ENCODE data around the gene ZNF408.

Gene ZNF408

GRCh38 chr11:46743043-46743442, 42.2 kb downstream of the ZNF408 start:
- Histone ChIP-seq H3F3A (ENCODE audit: low read depth) (no peaks in the 10 kb centered on the region), H4K20me1 (ENCODE audit: insufficient read depth, low read length, poor library complexity, severe bottlenecking) (no peaks in the 10 kb centered on the region), H3K36me3 (ENCODE audit: insufficient read depth, low read length) (peaks cover 69% of the 10 kb centered on the region), H3K9me2 (replicated peaks; ENCODE audit: low read depth, low read length) (no peaks in the 10 kb centered on the region), H3K79me2 (ENCODE audit: insufficient read depth, low read length) (no peaks in the 10 kb centered on the region), H3K9me3 (ENCODE audit: insufficient read depth, low read depth, low read length) (no peaks in the 10 kb centered on the region), H3K4me1 (ENCODE audit: insufficient read depth, low read length, poor library complexity, severe bottlenecking) (no peaks in the 10 kb centered on the region), H3K4me3 (ENCODE audit: low read length, poor library complexity, severe bottlenecking) (no peak overlapping the region), H3K4me2 (ENCODE audit: low read depth, low read length, poor library complexity, severe bottlenecking) (no peak overlapping the region), H2AFZ (ENCODE audit: low read length) (no peak overlapping the region), H3K27me3 (ENCODE audit: insufficient read depth, low read length, poor library complexity, severe bottlenecking) (no peaks in the 10 kb centered on the region), H3K9ac (ENCODE audit: low read depth, low read length, poor library complexity, severe bottlenecking) (no peak overlapping the region)
- TF ChIP-seq, protein P1, sequence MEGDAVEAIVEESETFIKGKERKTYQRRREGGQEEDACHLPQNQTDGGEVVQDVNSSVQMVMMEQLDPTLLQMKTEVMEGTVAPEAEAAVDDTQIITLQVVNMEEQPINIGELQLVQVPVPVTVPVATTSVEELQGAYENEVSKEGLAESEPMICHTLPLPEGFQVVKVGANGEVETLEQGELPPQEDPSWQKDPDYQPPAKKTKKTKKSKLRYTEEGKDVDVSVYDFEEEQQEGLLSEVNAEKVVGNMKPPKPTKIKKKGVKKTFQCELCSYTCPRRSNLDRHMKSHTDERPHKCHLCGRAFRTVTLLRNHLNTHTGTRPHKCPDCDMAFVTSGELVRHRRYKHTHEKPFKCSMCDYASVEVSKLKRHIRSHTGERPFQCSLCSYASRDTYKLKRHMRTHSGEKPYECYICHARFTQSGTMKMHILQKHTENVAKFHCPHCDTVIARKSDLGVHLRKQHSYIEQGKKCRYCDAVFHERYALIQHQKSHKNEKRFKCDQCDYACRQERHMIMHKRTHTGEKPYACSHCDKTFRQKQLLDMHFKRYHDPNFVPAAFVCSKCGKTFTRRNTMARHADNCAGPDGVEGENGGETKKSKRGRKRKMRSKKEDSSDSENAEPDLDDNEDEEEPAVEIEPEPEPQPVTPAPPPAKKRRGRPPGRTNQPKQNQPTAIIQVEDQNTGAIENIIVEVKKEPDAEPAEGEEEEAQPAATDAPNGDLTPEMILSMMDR (conservative IDR thresholded peaks at IDR 0.05; ENCODE audit: low read length), result no peak
- no peak for TF ChIP-seq EZH2phosphoT487 (IDR thresholded peaks at IDR 0.05; ENCODE audit: borderline replicate concordance)

DNA sequence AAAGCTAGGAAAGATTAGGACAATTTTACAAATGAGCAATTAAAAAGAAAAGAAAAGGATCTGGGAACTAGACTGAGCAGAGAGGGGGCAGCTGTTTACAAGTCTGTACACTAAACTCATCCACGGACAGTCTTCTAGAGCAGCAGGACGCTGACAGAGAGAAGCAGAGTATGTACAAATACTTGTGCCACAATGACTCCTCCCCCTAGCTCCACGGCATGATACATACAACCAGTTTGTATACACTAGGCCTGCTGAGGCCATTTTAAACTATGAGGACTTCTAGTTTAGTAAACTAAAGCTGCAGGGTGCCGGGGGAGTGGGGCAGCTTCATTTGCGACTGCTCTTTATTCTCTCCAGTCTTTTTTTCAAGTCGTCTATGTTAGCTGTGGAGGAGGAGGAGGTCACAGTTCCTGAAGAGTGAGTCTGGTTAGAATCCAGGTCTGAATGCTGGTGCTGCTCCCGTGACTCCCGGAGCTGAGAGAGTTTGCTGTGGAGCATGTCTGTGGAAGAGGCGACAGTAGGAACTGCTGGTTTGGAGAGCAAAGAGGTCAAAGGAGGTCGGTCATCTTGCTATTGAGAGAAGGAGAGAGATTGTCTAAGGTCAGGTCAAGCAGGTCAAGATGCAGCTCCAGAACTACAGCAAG, 43.0 kb downstream of the ZNF408 start:
- H3K36me3 ChIP-seq (ENCODE audit: insufficient read depth, low read length), result peaks cover 75% of the 10 kb centered on the region

GRCh38 chr11:46745328-46745727, 44.5 kb downstream of the ZNF408 start:
- H3K4me1 ChIP-seq (ENCODE audit: insufficient read depth, low read length, poor library complexity, severe bottlenecking), result no peaks in the 10 kb centered on the region
- no peak overlapping the region for H2AFZ ChIP-seq (ENCODE audit: low read length)
- no peaks in the 10 kb centered on the region for H3K79me2 ChIP-seq (ENCODE audit: insufficient read depth, low read length)
- peaks cover 89% of the 10 kb centered on the region for H3K36me3 ChIP-seq (ENCODE audit: insufficient read depth, low read length)
- H3K27me3 ChIP-seq (ENCODE audit: insufficient read depth, low read length, poor library complexity, severe bottlenecking), result no peaks in the 10 kb centered on the region
- no peak overlapping the region for H3K4me2 ChIP-seq (ENCODE audit: low read depth, low read length, poor library complexity, severe bottlenecking)
- H3K9me3 ChIP-seq (ENCODE audit: insufficient read depth, low read depth, low read length), result no peaks in the 10 kb centered on the region
- no peaks in the 10 kb centered on the region for H4K20me1 ChIP-seq (ENCODE audit: insufficient read depth, low read length, poor library complexity, severe bottlenecking)
- H3K9me2 ChIP-seq (replicated peaks; ENCODE audit: low read depth, low read length), result no peaks in the 10 kb centered on the region
- no peaks in the 10 kb centered on the region for H3F3A ChIP-seq (ENCODE audit: low read depth)
- TF ChIP-seq, protein P1 (conservative IDR thresholded peaks at IDR 0.05; ENCODE audit: low read length), result no peak
- no peak for TF ChIP-seq EZH2phosphoT487 (IDR thresholded peaks at IDR 0.05; ENCODE audit: borderline replicate concordance)
- H3K4me3 ChIP-seq (ENCODE audit: low read length, poor library complexity, severe bottlenecking), result no peak overlapping the region
- no peak overlapping the region for H3K9ac ChIP-seq (ENCODE audit: low read depth, low read length, poor library complexity, severe bottlenecking)

More for the DNA sequence above, 43.0 kb downstream of the ZNF408 start:
- Histone ChIP-seq H3K79me2 (ENCODE audit: insufficient read depth, low read length) (no peaks in the 10 kb centered on the region), H3K27me3 (ENCODE audit: insufficient read depth, low read length, poor library complexity, severe bottlenecking) (no peaks in the 10 kb centered on the region), H3K4me1 (ENCODE audit: insufficient read depth, low read length, poor library complexity, severe bottlenecking) (no peaks in the 10 kb centered on the region), H4K20me1 (ENCODE audit: insufficient read depth, low read length, poor library complexity, severe bottlenecking) (no peaks in the 10 kb centered on the region), H3K9me3 (ENCODE audit: insufficient read depth, low read depth, low read length) (no peaks in the 10 kb centered on the region), H3K9me2 (replicated peaks; ENCODE audit: low read depth, low read length) (no peaks in the 10 kb centered on the region), H3K4me2 (ENCODE audit: low read depth, low read length, poor library complexity, severe bottlenecking) (no peak overlapping the region), H3K9ac (ENCODE audit: low read depth, low read length, poor library complexity, severe bottlenecking) (no peak overlapping the region), H3K4me3 (ENCODE audit: low read length, poor library complexity, severe bottlenecking) (no peak overlapping the region), H3F3A (ENCODE audit: low read depth) (no peaks in the 10 kb centered on the region), H2AFZ (ENCODE audit: low read length) (no peak overlapping the region)
- TF ChIP-seq EZH2phosphoT487 (IDR thresholded peaks at IDR 0.05; ENCODE audit: borderline replicate concordance), result no peak
- TF ChIP-seq, protein P1 (conservative IDR thresholded peaks at IDR 0.05; ENCODE audit: low read length), result no peak
